Activated CD4-positive, alpha-beta T cell treated with anti-CD3 and anti-CD28 coated beads, Interleukin-2, amount 10 ng/mL, durations not matched to agents 24 days and 14 days (primary cell): Measurements from ENCODE around the gene MARVELD3. TPM values are rescaled to one million over a fixed set of nuclear protein-coding genes. Genes with fewer than 3 reads are reported as not detected.
"Not testable (repeated sequence)": the region's sequence is repeated elsewhere in the genome, so short reads cannot be mapped to it uniquely, and the experiment has no call there.

Source experiments
- DNase-seq: peaks from one replicate; pipeline ENCODE4 v3.0.0; 2022
- H3K27ac Mint-ChIP-seq: one replicate; pipeline ENCODE4 v1.8.0; 2022; ENCODE audit warnings: mild to moderate bottlenecking, mixed read lengths
- H3K27me3 Mint-ChIP-seq: one replicate; pipeline ENCODE4 v1.8.0; 2022; ENCODE audit warnings: mixed read lengths
- H3K36me3 Mint-ChIP-seq: one replicate; pipeline ENCODE4 v1.8.0; 2022; ENCODE audit warnings: low read depth, mild to moderate bottlenecking, mixed read lengths
- H3K4me1 Mint-ChIP-seq: one replicate; pipeline ENCODE4 v1.8.0; 2021; ENCODE audit warnings: mixed read lengths
- H3K4me3 Mint-ChIP-seq: one replicate; pipeline ENCODE4 v1.8.0; 2022; ENCODE audit warnings: mild to moderate bottlenecking, moderate library complexity, mixed read lengths
- H3K9me3 Mint-ChIP-seq: one replicate; pipeline ENCODE4 v1.8.0; 2021; ENCODE audit warnings: mixed read lengths
- intact Hi-C: fragments of 100-400 bp; cut with micrococcal nuclease; formaldehyde crosslinking; loops from one replicate; pipeline ENCODE4 v1.15.1; 2023
- total RNA-seq: library from RNA; stranded (reverse); gene quantifications from 2 replicates; pipeline ENCODE4 v1.2.3, GENCODE V29; 2022

Gene MARVELD3
- total RNA-seq, 1 donor from 2014 or later: not detected

- Mint-ChIP-seq H3K4me3 (no peak overlapping the region), H3K27ac (no peak overlapping the region), H3K36me3 (peaks cover 26% of the 10 kb centered on the region), H3K9me3 (no peaks in the 10 kb centered on the region), H3K4me1 (peaks cover 2% of the 10 kb centered on the region), H3K27me3 (no peaks in the 10 kb centered on the region)
- intact Hi-C loops: no loop called here
- DNase-seq: no peak
Observed at GRCh38 chr16:71671165-71671564, 45.2 kb downstream of the MARVELD3 start.

- Mint-ChIP-seq H3K27ac (no peak overlapping the region), H3K27me3 (no peaks in the 10 kb centered on the region), H3K4me3 (no peak overlapping the region), H3K4me1 (peaks cover 2% of the 10 kb centered on the region), H3K9me3 (no peaks in the 10 kb centered on the region), H3K36me3 (peaks cover 23% of the 10 kb centered on the region)
- intact Hi-C loops: no loop called here
- no peak for DNase-seq
Observed at GRCh38 chr16:71672125-71672524, 46.1 kb downstream of the MARVELD3 start.

- no peak for DNase-seq
- Mint-ChIP-seq H3K27me3 (no peaks in the 10 kb centered on the region), H3K9me3 (no peaks in the 10 kb centered on the region), H3K4me1 (peaks cover 2% of the 10 kb centered on the region), H3K36me3 (peaks cover 22% of the 10 kb centered on the region), H3K27ac (no peak overlapping the region), H3K4me3 (no peak overlapping the region)
- intact Hi-C loops: no loop called here
Observed at GRCh38 chr16:71672803-71673581, 47.0 kb downstream of the MARVELD3 start.

- Mint-ChIP-seq H3K27ac (no peak overlapping the region), H3K4me1 (peaks cover 2% of the 10 kb centered on the region), H3K36me3 (peaks cover 22% of the 10 kb centered on the region), H3K4me3 (no peak overlapping the region), H3K9me3 (no peaks in the 10 kb centered on the region), H3K27me3 (no peaks in the 10 kb centered on the region)
- DNase-seq: no peak
- intact Hi-C loops: no loop called here
Observed at GRCh38 chr16:71673582-71673973, 47.6 kb downstream of the MARVELD3 start.

- Mint-ChIP-seq H3K27ac (no peak overlapping the region), H3K9me3 (no peaks in the 10 kb centered on the region), H3K4me3 (no peak overlapping the region), H3K4me1 (peaks cover 2% of the 10 kb centered on the region), H3K36me3 (peaks cover 24% of the 10 kb centered on the region), H3K27me3 (no peaks in the 10 kb centered on the region)
- intact Hi-C loops: no loop called here
- no peak for DNase-seq
Observed at GRCh38 chr16:71674229-71674628, 48.2 kb downstream of the MARVELD3 start.

GRCh38 chr16:71675380-71675779 is 49.4 kb downstream of the MARVELD3 start:
- Mint-ChIP-seq H3K36me3 (peaks cover 23% of the 10 kb centered on the region), H3K4me1 (peaks cover 2% of the 10 kb centered on the region), H3K27ac (no peak overlapping the region), H3K9me3 (no peaks in the 10 kb centered on the region), H3K4me3 (no peak overlapping the region), H3K27me3 (no peaks in the 10 kb centered on the region)
- intact Hi-C loops: no loop called here
- DNase-seq: no peak

GRCh38 chr16:71676236-71676635 is 50.3 kb downstream of the MARVELD3 start:
- H3K36me3 Mint-ChIP-seq: peaks cover 21% of the 10 kb centered on the region
- DNase-seq: no peak
- peaks cover 2% of the 10 kb centered on the region for H3K4me1 Mint-ChIP-seq
- no peaks in the 10 kb centered on the region for H3K27me3 Mint-ChIP-seq
- intact Hi-C loops: no loop called here
- no peak overlapping the region for H3K27ac Mint-ChIP-seq
- no peaks in the 10 kb centered on the region for H3K9me3 Mint-ChIP-seq
- H3K4me3 Mint-ChIP-seq: no peak overlapping the region

GRCh38 chr16:71681360-71681759 is 55.4 kb downstream of the MARVELD3 start:
- no peaks in the 10 kb centered on the region for H3K9me3 Mint-ChIP-seq
- H3K36me3 Mint-ChIP-seq: peaks cover 20% of the 10 kb centered on the region
- DNase-seq: no peak
- intact Hi-C loops: no loop called here
- no peak overlapping the region for H3K4me3 Mint-ChIP-seq
- H3K4me1 Mint-ChIP-seq: no peaks in the 10 kb centered on the region
- H3K27me3 Mint-ChIP-seq: no peaks in the 10 kb centered on the region
- H3K27ac Mint-ChIP-seq: no peak overlapping the region

GRCh38 chr16:71684280-71684679 is 58.3 kb downstream of the MARVELD3 start:
- H3K4me1 Mint-ChIP-seq, H3K27me3 Mint-ChIP-seq, H3K9me3 Mint-ChIP-seq, H3K27ac Mint-ChIP-seq, H3K4me3 Mint-ChIP-seq, intact Hi-C loops, DNase-seq: not testable (repeated sequence)
- peaks cover 26% of the 10 kb centered on the region for H3K36me3 Mint-ChIP-seq

Other genes starting within 250 kb of the MARVELD3 start
- gene TLE7, start 184.1 kb upstream of the MARVELD3 start, total RNA-seq: not detected in 2 replicates
- 5.2 and 6.1 TPM in 2 replicates for gene ZNF23, start 163.9 kb upstream of the MARVELD3 start, total RNA-seq
- gene ZNF19, start 136.9 kb upstream of the MARVELD3 start, total RNA-seq: 1.8 and 2.1 TPM in 2 replicates
- gene CHST4, start 99.8 kb upstream of the MARVELD3 start, total RNA-seq: not detected in 2 replicates
- not detected in 2 replicates for gene TAT, start 49.1 kb upstream of the MARVELD3 start, total RNA-seq
- gene PHLPP2, start 98.5 kb downstream of the MARVELD3 start, total RNA-seq: 14.8 and 18.2 TPM in 2 replicates
- 98.3 and 99.5 TPM in 2 replicates for gene AP1G1, start 182.7 kb downstream of the MARVELD3 start, total RNA-seq
- 16.7 and 19.3 TPM in 2 replicates for gene ATXN1L, start 219.8 kb downstream of the MARVELD3 start, total RNA-seq